Peyer's patch (tissue), 4 donors: ENCODE results near the gene CTNNBL1.

Experiments used
- POLR2A ChIP-seq, 2 donors: fragments of 450-650 bp; IDR thresholded peaks; one replicate each; pipeline ENCODE4 v1.5.1; 2017; ENCODE audit warnings: antibody characterized with exemption in 2 of 2, mild to moderate bottlenecking in 2 of 2, moderate library complexity in 2 of 2
- TF ChIP-seq, protein P1 (sequence below), 6 experiments: fragments of 450-650 bp in 4 of 6; fragments of 200-600 bp in 2 of 6; sonication (generic) in 1 of 6; IDR thresholded peaks; one replicate each; pipeline ENCODE4 v1.5.1; 2017 to 2019; ENCODE audit warnings: antibody characterized with exemption in 6 of 6, mild to moderate bottlenecking in 3 of 6, moderate library complexity in 1 of 6

DNA sequence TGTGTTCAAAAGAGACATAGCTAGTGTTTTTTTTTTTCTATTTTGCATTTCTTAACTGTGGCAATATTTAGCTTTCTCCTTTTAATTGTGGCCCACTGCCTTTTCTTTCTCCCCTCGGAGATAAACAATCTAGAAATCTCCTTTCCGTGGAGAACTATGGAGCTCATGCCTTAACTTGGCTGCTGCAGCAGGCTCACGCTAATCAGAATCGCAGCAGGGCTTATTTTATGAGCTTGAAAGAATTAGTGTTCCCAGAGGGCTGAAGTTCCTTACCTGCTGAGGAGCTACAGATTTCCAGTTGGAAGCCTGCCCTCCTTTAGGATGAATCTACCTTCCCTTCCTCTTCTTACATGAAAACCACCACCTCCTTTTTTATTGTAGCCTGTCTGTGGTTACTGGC lies 35.6 kb downstream of the CTNNBL1 start:
- TF ChIP-seq, protein P1, sequence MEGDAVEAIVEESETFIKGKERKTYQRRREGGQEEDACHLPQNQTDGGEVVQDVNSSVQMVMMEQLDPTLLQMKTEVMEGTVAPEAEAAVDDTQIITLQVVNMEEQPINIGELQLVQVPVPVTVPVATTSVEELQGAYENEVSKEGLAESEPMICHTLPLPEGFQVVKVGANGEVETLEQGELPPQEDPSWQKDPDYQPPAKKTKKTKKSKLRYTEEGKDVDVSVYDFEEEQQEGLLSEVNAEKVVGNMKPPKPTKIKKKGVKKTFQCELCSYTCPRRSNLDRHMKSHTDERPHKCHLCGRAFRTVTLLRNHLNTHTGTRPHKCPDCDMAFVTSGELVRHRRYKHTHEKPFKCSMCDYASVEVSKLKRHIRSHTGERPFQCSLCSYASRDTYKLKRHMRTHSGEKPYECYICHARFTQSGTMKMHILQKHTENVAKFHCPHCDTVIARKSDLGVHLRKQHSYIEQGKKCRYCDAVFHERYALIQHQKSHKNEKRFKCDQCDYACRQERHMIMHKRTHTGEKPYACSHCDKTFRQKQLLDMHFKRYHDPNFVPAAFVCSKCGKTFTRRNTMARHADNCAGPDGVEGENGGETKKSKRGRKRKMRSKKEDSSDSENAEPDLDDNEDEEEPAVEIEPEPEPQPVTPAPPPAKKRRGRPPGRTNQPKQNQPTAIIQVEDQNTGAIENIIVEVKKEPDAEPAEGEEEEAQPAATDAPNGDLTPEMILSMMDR (IDR thresholded peaks at IDR 0.05): no peak
- TF ChIP-seq POLR2A (IDR thresholded peaks at IDR 0.05): no peak
